GM12872 (cell line): ENCODE measurements around the gene WDR48.

ENCODE experiments used
- TF ChIP-seq, protein P1 (sequence below): IDR thresholded peaks from 3 replicates; pipeline ENCODE4 v1.5.1; 2011; ENCODE audit warnings: low read depth, mild to moderate bottlenecking, low read length, moderate library complexity; ENCODE audit not compliant: insufficient read depth

WDR48 gene

DNA sequence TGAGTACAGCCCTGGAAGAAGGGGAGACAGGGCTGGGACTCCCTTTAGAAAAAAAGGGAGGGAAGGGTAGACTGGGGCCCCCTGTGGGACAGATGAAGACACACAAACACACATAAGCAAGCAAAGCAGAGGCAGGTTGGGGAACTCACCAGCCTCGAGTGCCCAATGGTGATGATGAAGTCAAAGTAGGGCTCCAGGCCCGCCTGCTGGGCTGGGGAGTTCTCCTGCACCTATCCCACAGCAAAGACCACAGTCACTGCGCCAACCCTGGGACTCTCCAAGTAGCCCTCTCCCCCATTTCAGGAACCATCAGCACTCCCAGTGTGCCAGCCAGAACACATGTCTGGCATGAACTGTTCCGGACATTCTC, 51.5 kb downstream of the WDR48 start:
- TF ChIP-seq, protein P1, sequence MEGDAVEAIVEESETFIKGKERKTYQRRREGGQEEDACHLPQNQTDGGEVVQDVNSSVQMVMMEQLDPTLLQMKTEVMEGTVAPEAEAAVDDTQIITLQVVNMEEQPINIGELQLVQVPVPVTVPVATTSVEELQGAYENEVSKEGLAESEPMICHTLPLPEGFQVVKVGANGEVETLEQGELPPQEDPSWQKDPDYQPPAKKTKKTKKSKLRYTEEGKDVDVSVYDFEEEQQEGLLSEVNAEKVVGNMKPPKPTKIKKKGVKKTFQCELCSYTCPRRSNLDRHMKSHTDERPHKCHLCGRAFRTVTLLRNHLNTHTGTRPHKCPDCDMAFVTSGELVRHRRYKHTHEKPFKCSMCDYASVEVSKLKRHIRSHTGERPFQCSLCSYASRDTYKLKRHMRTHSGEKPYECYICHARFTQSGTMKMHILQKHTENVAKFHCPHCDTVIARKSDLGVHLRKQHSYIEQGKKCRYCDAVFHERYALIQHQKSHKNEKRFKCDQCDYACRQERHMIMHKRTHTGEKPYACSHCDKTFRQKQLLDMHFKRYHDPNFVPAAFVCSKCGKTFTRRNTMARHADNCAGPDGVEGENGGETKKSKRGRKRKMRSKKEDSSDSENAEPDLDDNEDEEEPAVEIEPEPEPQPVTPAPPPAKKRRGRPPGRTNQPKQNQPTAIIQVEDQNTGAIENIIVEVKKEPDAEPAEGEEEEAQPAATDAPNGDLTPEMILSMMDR = peak; percentile 30; the same call in 1 of the 3 replicates

DNA sequence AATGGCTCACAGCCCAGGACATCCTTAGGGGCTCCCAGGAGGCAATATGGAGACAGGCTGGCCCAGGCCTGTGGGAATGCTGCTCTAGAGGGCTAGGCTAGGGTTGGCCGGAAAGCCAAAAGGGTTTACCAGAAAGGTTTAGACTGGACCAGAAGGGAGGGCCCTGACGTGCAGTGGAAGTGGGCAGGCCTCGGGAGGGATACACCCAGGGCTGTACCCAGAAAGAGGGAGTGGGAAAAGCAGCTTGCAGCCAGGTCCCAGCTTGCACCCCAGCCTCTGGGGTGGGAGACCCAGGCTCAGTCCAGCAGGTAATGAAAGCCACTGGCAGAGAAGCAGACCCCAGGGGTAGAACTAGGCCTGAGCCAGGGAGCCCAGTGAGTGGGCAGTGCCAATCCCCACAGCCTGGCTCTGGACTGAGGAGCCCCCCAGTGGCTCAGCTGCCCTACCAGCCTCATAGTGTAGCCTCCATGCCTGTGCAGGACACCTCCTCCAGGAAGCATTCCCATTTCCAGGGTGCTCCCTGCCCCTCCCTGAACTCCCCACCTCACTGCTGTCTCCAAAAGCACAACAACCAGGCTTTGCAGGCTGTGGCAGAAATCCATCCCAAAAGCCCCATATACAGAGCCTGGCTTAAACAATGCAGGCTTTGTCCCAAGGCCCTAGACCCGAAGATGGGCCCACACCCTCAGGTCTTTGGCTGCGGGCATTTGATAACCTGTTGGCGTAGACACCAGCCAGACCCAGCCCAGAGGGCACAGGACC, 52.2 kb downstream of the WDR48 start:
- TF ChIP-seq, protein P1 = no peak

DNA sequence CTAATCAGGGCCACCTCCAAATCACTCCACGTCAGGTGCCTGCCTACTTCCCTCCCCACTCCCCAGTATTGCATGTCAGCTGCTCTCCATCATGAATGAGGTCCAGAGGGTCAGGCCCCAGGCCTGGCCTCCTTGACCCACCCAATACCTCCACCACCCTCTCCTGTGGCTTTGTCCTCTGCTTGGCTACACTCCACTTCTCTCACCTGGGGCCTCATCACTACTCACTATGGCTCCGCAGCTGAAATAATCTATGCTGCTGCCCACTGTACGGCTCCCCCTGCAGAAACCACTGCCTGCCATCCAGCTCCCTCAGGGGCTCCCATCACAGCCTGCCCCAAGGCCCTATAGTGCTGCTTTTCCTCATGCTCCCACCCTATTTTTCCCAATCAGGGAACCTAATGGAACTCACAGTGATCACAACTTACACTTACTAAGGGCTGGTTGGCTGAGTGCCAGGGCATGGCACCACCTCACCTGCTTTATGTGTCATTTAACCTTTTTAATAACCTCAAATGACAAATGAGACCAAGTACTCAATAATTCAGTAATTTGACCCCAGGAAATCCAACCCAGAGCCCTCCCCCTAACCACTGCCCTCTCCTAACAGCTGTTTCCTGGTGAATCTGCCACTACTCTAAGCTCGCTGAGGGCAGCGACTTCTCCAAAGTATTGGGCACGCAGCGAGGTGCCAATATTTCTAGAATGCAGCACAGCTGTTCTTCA, 53.3 kb downstream of the WDR48 start:
- TF ChIP-seq, protein P1 = no peak

DNA sequence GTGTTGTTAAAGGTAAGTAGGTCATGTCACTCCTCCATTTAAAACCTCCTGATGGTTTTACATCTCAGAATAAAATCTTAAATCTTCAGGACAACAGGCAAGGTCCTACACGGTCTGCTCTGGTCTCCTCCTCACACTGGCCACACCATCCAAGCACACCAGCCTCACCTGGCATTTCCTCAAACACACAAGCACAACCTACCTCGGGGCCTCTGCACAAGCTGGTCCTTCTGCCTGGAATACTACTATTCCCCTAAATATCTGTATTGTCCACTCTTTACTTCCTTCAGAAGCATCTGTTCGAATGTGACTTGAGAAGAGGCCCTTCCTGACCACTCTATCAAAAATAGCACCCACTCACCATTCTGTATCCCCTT, 53.9 kb downstream of the WDR48 start:
- TF ChIP-seq, protein P1 = no peak

DNA sequence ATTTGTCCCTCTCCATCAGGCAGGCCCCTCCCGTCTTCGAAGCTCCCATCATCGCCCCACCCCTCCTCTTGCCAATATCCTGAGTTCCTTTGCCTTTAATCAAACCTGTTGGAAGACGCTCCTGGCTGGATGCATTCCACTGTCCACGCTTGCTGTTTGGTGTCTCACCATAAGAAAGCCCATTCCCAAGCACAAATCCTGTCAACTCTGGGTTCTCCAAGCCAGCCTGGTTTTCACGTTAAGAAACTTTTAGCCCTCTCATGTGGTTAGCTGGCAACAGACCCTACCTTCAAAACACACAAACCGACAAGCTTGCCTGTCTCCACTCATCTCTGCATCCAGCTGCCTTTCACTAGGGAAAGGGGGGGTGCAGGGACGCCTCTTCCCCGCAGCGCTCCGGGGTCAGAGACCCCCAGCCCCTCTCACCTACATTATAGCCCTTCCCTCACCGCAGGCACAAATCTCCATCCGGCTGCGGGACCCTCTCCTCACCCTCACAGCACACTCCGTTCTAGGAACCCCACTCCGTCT, 54.5 kb downstream of the WDR48 start:
- TF ChIP-seq, protein P1 = no peak

DNA sequence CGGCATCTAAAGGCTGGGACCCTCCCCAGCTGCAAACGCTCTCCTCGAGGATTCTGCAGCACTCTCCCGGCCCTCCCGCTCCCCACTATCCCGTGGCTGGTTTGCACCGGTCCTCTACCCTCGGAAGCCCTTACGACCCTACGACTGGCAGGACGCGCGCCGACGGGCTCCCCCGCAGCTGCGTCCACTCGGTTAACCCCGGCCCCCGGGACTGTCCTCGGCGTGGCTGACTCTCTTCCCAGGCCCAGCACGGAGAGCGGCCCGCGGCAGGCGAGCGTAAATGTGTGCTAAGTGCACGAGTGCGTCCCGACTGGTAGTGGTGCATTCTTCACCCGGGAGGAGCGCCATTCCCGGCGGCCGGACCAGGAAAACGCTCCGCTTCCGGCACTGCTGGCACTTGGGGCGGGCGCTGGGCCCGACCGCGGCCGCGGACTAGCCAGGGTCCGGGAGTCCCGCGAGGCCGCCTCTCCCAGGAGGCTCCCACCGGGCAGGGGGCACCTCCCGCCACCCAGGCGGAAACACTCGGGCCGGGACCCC, 55.1 kb downstream of the WDR48 start:
- TF ChIP-seq, protein P1 = no peak
